ENCODE results near the gene ANKRD29. TPM values are rescaled to one million over a fixed set of nuclear protein-coding genes. Genes with fewer than 3 reads are reported as not detected.
"Not testable (repeated sequence)": the region's sequence is repeated elsewhere in the genome, so short reads cannot be mapped to it uniquely, and the experiment has no call there.

The ANKRD29 gene
- total and polyA plus RNA-seq, 2 experiments from 2014 or later, result 6.6 to 36.6 TPM

- TF ChIP-seq REST (IDR thresholded peaks at IDR 0.05; ENCODE audit: unreplicated experiment), result no peak
- no peak for TF ChIP-seq ZNF331 (CRISPR knock-in tag; IDR thresholded peaks at IDR 0.05; ENCODE audit: low read depth)
- TF ChIP-seq EZH2phosphoT487 (IDR thresholded peaks at IDR 0.05; ENCODE audit: unreplicated experiment), result no peak
- no peak for TF ChIP-seq JUNB (IDR thresholded peaks at IDR 0.05; ENCODE audit: unreplicated experiment)
These were observed 48.3 kb downstream of the ANKRD29 start (continued) for GRCh38 chr18:23614413-23614812.

GRCh38 chr18:23613091-23613475 is 49.6 kb downstream of the ANKRD29 start:
- not testable (repeated sequence) for H3K27me3 ChIP-seq (ENCODE audit: insufficient read depth); H3K36me3 ChIP-seq (ENCODE audit: insufficient read depth); H3K4me3 ChIP-seq; DNase-seq (ENCODE audit: low spot score); H3F3A ChIP-seq (replicated peaks; ENCODE audit: low read depth); H3K4me3 Mint-ChIP-seq; H3K79me2 ChIP-seq (replicated peaks; ENCODE audit: insufficient read depth); H3K4me2 ChIP-seq; H3K27ac Mint-ChIP-seq; ATAC-seq; H2AFZ ChIP-seq; H3K9me2 ChIP-seq (ENCODE audit: insufficient read depth); H3K4me1 ChIP-seq (ENCODE audit: insufficient read depth); H3K9me3 Mint-ChIP-seq; H3K4me1 Mint-ChIP-seq; H3K36me3 Mint-ChIP-seq (ENCODE audit: low read depth); H3K27me3 Mint-ChIP-seq (ENCODE audit: insufficient read depth, low read depth, poor library complexity); H3K27ac ChIP-seq (ENCODE audit: low read depth); H4K20me1 ChIP-seq (replicated peaks; ENCODE audit: insufficient read depth)

GRCh38 chr18:23612434-23613090 is 50.1 kb downstream of the ANKRD29 start:
- H3K9me3 Mint-ChIP-seq, result no peaks in the 10 kb centered on the region
- Histone ChIP-seq H3K27ac (ENCODE audit: low read depth) (no peak overlapping the region), H3K4me2 (no peak overlapping the region), H3F3A (replicated peaks; ENCODE audit: low read depth) (no peaks in the 10 kb centered on the region), H2AFZ (no peak overlapping the region), H3K79me2 (replicated peaks; ENCODE audit: insufficient read depth) (no peaks in the 10 kb centered on the region), H3K4me3 (no peak overlapping the region), H3K4me1 (ENCODE audit: insufficient read depth) (no peaks in the 10 kb centered on the region), H3K9me2 (ENCODE audit: insufficient read depth) (no peaks in the 10 kb centered on the region), H3K27me3 (ENCODE audit: insufficient read depth) (no peaks in the 10 kb centered on the region), H3K36me3 (ENCODE audit: insufficient read depth) (no peaks in the 10 kb centered on the region), H4K20me1 (replicated peaks; ENCODE audit: insufficient read depth) (no peaks in the 10 kb centered on the region)
- DNase-seq (ENCODE audit: low spot score), result no peak
- no peak overlapping the region for H3K4me3 Mint-ChIP-seq
- H3K36me3 Mint-ChIP-seq (ENCODE audit: low read depth), result no peaks in the 10 kb centered on the region
- no peak for ATAC-seq
- no peaks in the 10 kb centered on the region; the same call in 2 of the 3 replicates for H3K4me1 Mint-ChIP-seq
- H3K27me3 Mint-ChIP-seq (ENCODE audit: insufficient read depth, low read depth, poor library complexity), result peaks cover under 1% of the 10 kb centered on the region
- H3K27ac Mint-ChIP-seq, result no peak overlapping the region
- TF ChIP-seq REST (IDR thresholded peaks at IDR 0.05; ENCODE audit: unreplicated experiment) (no peak), STAT1 (IDR thresholded peaks at IDR 0.05; ENCODE audit: unreplicated experiment) (no peak), POLR2AphosphoS5 (IDR thresholded peaks at IDR 0.05; ENCODE audit: low read depth) (no peak), CTCF (conservative IDR thresholded peaks at IDR 0.05; ENCODE audit: low read depth in 2 of 2) (no peak), NANOG (IDR thresholded peaks at IDR 0.05; ENCODE audit: borderline replicate concordance) (no peak), EZH2 (IDR thresholded peaks at IDR 0.05; ENCODE audit: low read depth, unreplicated experiment) (no peak), ETS1 (IDR thresholded peaks at IDR 0.05) (no peak), JUNB (IDR thresholded peaks at IDR 0.05; ENCODE audit: unreplicated experiment) (no peak)
